ENCODE measurements around the gene CC2D2A.
"Not testable (repeated sequence)": the region's sequence is repeated elsewhere in the genome, so short reads cannot be mapped to it uniquely, and the experiment has no call there.

CC2D2A gene

GRCh38 chr4:15515106-15515505 is 45.4 kb downstream of the CC2D2A start:
- TF ChIP-seq GATA1 (IDR thresholded peaks at IDR 0.05; ENCODE audit: low read depth, low read length) (no peak), POLR2A (IDR thresholded peaks at IDR 0.05; ENCODE audit: low read length) (no peak)
- DNase-seq, result no peak

GRCh38 chr4:15516494-15516893 is 46.8 kb downstream of the CC2D2A start:
- DNase-seq, result no peak
- TF ChIP-seq GATA1 (IDR thresholded peaks at IDR 0.05; ENCODE audit: low read depth, low read length), result no peak
- no peak for TF ChIP-seq POLR2A (IDR thresholded peaks at IDR 0.05; ENCODE audit: low read length)

- DNase-seq, result not testable (repeated sequence)
Observed at GRCh38 chr4:15517681-15518080, 48.0 kb downstream of the CC2D2A start.

- peak; percentile 8 to 65 for DNase-seq
- TF ChIP-seq GATA1 (IDR thresholded peaks at IDR 0.05; ENCODE audit: low read depth, low read length) (no peak), POLR2A (IDR thresholded peaks at IDR 0.05; ENCODE audit: low read length) (no peak)
Observed at GRCh38 chr4:15521442-15522039, 51.9 kb downstream of the CC2D2A start.

- no peak for DNase-seq
- TF ChIP-seq GATA1 (IDR thresholded peaks at IDR 0.05; ENCODE audit: low read depth, low read length), result no peak
Observed at GRCh38 chr4:15525080-15525479, 55.4 kb downstream of the CC2D2A start.

- TF ChIP-seq POLR2A (IDR thresholded peaks at IDR 0.05; ENCODE audit: low read length) (no peak), GATA1 (IDR thresholded peaks at IDR 0.05; ENCODE audit: low read depth, low read length) (no peak)
- DNase-seq, result peak in 1 of 2 experiments; percentile 14
Observed at GRCh38 chr4:15526924-15527592, 57.4 kb downstream of the CC2D2A start.

GRCh38 chr4:15531792-15532191 is 62.1 kb downstream of the CC2D2A start:
- TF ChIP-seq POLR2A (IDR thresholded peaks at IDR 0.05; ENCODE audit: low read length) (no peak), GATA1 (IDR thresholded peaks at IDR 0.05; ENCODE audit: low read depth, low read length) (no peak)
- peak; percentile 11 to 72 for DNase-seq

GRCh38 chr4:15533817-15534216 is 64.1 kb downstream of the CC2D2A start:
- no peak for TF ChIP-seq GATA1 (IDR thresholded peaks at IDR 0.05; ENCODE audit: low read depth, low read length)
- TF ChIP-seq POLR2A (IDR thresholded peaks at IDR 0.05; ENCODE audit: low read length), result no peak
- peak; percentile 32 to 40 for DNase-seq

- no peak for TF ChIP-seq POLR2A (IDR thresholded peaks at IDR 0.05; ENCODE audit: low read length)
- TF ChIP-seq GATA1 (IDR thresholded peaks at IDR 0.05; ENCODE audit: low read depth, low read length), result no peak
- DNase-seq, result no peak
Observed at GRCh38 chr4:15535599-15535998, 65.9 kb downstream of the CC2D2A start.

GRCh38 chr4:15536552-15537499 is 67.1 kb downstream of the CC2D2A start:
- no peak for TF ChIP-seq POLR2A (IDR thresholded peaks at IDR 0.05; ENCODE audit: low read length)
- no peak for TF ChIP-seq GATA1 (IDR thresholded peaks at IDR 0.05; ENCODE audit: low read depth, low read length)
- no peak for DNase-seq

- TF ChIP-seq POLR2A (IDR thresholded peaks at IDR 0.05; ENCODE audit: low read length) (no peak), GATA1 (IDR thresholded peaks at IDR 0.05; ENCODE audit: low read depth, low read length) (no peak)
- no peak for DNase-seq
Observed at GRCh38 chr4:15541941-15542340, 72.3 kb downstream of the CC2D2A start.

GRCh38 chr4:15542760-15543159 is 73.1 kb downstream of the CC2D2A start:
- TF ChIP-seq POLR2A (IDR thresholded peaks at IDR 0.05; ENCODE audit: low read length) (no peak), GATA1 (IDR thresholded peaks at IDR 0.05; ENCODE audit: low read depth, low read length) (no peak)
- no peak for DNase-seq

- no peak for DNase-seq
- TF ChIP-seq GATA1 (IDR thresholded peaks at IDR 0.05; ENCODE audit: low read depth, low read length) (no peak), POLR2A (IDR thresholded peaks at IDR 0.05; ENCODE audit: low read length) (no peak)
Observed at GRCh38 chr4:15543537-15544247, 74.0 kb downstream of the CC2D2A start.

GRCh38 chr4:15544248-15544729 is 74.6 kb downstream of the CC2D2A start:
- TF ChIP-seq GATA1 (IDR thresholded peaks at IDR 0.05; ENCODE audit: low read depth, low read length) (no peak), POLR2A (IDR thresholded peaks at IDR 0.05; ENCODE audit: low read length) (no peak)

More at GRCh38 chr4:15544248-15544729, 74.6 kb downstream of the CC2D2A start:
- DNase-seq, result no peak
